ENCODE results near the gene ULBP1.
"Not testable (repeated sequence)": the region's sequence is repeated elsewhere in the genome, so short reads cannot be mapped to it uniquely, and the experiment has no call there.

The ULBP1 gene

DNA sequence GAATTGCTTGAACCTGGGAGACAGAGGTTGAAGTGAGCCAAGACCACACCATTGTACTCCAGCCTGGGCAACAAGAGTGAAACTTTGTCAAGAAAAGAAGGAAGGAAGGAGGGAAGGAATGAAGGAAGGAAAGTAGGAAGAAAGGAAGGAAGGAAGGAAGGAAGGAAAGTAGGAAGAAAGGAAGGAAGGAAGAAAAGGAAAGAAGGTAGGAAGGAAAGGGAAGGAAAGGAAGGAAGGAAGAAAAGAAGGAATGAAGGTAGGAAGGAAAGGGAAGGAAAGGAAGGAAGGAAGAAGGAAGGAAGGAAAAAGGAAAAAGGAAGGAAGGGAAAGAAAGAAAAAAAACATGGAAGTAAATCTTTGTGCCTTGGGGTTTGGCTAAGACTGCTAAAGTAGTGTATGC lies 11.7 kb downstream of the ULBP1 start:
- no peak for DNase-seq (ENCODE audit: low read depth)

GRCh38 chr6:149977221-149977620 lies 13.5 kb downstream of the ULBP1 start:
- no peak for DNase-seq (ENCODE audit: low read depth)

DNA sequence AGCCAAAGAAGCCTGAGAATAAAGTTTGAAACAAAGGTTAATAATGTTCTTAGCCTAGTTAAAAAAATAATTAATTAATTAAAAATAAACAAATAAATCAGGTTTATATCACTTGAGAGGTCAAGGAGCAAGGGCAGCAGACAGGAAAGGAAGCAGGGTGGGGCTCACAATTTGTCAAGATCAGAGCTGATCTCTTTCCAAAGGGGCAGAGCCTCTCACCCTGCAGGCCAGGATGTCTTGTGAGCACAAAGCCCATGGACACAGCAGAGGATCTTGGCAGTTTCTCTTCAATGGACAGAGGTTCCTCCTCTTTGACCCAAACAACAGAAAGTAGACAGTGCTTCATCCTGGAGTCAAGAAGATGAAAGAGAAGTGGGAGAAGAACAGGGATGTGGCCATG lies 14.9 kb downstream of the ULBP1 start:
- DNase-seq (ENCODE audit: low read depth), result no peak

- no peak for DNase-seq (ENCODE audit: low read depth)
Measured at GRCh38 chr6:149979293-149979692, 15.6 kb downstream of the ULBP1 start.

DNA sequence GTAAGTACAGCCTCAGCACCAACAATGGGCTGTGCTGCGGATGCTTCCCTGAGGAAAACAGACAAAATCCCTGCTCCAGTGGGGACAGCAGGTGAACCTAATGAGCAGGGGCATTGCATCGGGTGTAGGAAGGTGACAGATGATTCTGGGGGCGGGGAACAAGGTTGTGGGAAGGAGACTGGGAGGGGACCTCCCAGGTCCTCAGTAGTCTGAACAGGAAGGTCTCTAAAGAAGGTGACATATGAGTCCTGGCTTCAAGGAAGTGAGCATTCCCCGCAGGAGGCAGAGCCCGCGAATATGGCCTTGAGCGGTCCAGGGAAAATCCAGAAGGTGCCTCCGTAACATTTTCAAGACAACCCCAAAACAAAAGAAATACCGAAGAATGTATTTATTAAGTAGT lies 19.4 kb downstream of the ULBP1 start:
- no peak for DNase-seq (ENCODE audit: low read depth)

DNA sequence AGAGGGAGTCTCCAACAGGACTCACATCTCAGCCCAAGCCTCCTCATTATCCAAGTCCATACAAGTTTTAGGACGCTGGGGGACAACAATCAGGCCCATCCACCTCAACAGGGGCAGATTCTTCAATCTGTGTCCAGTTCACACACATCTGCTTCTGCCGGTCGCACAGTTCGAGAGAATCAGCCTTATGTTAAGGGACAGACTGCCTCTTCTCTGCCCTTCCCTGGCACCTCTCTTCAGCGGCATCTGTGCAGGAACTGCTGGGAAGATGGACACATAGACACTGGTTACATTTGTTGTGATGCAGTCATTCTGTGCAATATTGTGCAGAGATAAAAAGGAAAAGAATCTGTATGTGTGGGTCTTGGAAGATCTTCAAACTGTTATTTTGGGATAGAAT lies 21.0 kb downstream of the ULBP1 start:
- DNase-seq (ENCODE audit: low read depth), result no peak

DNA sequence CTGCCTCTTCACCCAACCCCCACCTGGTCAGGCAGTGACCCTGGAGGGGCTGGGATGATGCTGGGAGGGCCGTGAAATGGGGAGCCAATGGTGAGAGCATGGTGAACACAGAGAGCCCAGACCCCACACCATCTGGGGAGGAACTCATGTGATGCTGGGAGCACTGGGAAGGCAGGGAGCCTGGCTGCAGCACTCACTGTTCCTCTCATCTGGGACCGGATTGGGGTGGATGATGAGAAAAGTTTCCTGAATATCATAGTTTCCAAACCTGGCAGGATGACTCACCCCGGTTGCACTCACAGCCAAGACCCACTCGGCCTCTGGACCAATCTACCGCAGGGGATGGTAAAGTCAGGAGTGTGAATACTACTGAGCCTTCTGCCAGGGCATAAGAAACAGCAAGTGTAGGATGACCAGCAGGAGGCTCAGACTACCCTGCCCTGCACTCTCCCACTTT lies 21.8 kb downstream of the ULBP1 start:
- DNase-seq (ENCODE audit: low read depth), result no peak

GRCh38 chr6:149987602-149988107 lies 23.9 kb downstream of the ULBP1 start:
- no peak for DNase-seq (ENCODE audit: low read depth)

- no peak for DNase-seq (ENCODE audit: low read depth)
Measured at GRCh38 chr6:149988550-149989346, 25.0 kb downstream of the ULBP1 start.

- DNase-seq (ENCODE audit: low read depth), result no peak
Measured at GRCh38 chr6:149990212-149990660, 26.5 kb downstream of the ULBP1 start.

GRCh38 chr6:149990661-149991471 lies 27.1 kb downstream of the ULBP1 start:
- no peak for DNase-seq (ENCODE audit: low read depth)

- DNase-seq (ENCODE audit: low read depth), result not testable (repeated sequence)
Measured at GRCh38 chr6:149991472-149991795, 27.7 kb downstream of the ULBP1 start.

GRCh38 chr6:149991838-149992237 lies 28.1 kb downstream of the ULBP1 start:
- no peak for DNase-seq (ENCODE audit: low read depth)

DNA sequence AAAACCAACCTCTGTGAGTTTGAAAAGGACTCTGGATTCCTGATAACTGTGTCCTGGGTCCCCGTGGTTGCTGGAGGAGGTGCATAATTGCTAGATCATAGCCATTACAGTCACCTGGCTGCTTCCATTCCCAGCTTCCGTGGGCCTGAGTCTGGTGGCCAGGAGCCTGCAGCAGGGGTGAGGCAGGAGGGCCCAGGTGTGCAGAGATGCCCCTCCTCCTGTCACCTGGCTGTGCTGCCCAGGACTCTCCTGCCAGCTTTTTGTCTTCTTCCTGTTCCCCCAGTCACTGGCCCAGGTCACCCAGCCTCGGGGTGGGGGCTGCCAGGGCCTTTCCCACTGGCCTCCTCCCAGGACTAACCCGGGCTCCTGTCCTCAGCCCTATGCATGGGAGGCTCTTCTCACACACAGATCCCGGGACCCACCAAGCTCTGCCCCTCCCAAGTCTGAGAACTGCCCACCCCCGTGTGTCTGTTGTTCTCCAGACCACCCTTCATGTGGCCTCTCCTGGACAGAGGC lies 31.6 kb downstream of the ULBP1 start:
- no peak for DNase-seq (ENCODE audit: low read depth)

- no peak for DNase-seq (ENCODE audit: low read depth)
Measured at GRCh38 chr6:149995971-149996370, 32.2 kb downstream of the ULBP1 start.

DNA sequence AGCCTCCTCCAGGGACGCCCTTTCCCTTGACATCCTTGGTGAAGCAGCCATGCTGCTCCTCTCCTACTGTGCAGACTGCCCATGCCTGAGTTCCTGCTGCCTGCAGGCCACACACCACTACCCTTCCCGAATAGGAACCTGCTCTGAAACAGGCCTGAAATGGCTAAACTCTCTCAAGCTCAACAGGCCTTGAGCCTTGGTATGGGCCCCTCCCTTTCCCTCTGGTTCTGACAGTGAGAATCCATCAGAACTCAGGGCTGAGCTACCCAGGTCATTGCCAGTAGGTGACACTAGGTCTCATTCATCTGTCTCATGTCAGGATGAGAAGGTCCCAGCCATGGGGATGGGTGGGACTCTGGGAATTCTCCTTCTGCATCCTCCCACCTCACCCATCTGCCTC lies 35.9 kb downstream of the ULBP1 start:
- DNase-seq (ENCODE audit: low read depth), result no peak

- DNase-seq (ENCODE audit: low read depth), result no peak
Measured at GRCh38 chr6:150001295-150002008, 37.7 kb downstream of the ULBP1 start.

DNA sequence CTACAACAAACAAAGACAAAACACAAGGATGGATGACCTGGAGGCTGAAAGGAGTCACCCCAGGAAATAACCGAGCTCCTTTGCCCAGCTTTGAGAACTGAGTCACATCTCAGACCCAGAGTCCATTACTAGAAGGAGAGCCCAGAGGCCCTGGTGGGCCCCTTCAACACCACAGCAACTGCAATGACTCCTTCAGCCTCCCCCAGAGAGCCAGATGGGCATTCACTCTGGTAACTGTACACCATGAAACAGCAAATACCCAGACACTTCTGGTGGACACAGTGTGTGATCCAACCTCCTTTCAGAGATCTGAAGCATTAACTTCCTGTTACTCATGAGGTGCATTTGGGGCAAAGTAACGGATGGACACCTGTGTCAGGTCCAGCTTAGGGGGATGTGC lies 39.0 kb downstream of the ULBP1 start:
- no peak for DNase-seq (ENCODE audit: low read depth)

GRCh38 chr6:150003599-150003998 lies 39.9 kb downstream of the ULBP1 start:
- not testable (repeated sequence) for DNase-seq (ENCODE audit: low read depth)

- DNase-seq (ENCODE audit: low read depth), result no peak
Measured at GRCh38 chr6:150004101-150004782, 40.5 kb downstream of the ULBP1 start.
